ENCODE data around the gene NCKAP1.

GRCh38 chr2:182994228-182994912 is 43.9 kb downstream of the NCKAP1 start:
- TF ChIP-seq PRDM15 (CRISPR knock-in tag; IDR thresholded peaks at IDR 0.05) (no peak), ZBTB43 (CRISPR knock-in tag; IDR thresholded peaks at IDR 0.05) (no peak), ATF1 (CRISPR knock-in tag; IDR thresholded peaks at IDR 0.05) (no peak), GRHL2 (CRISPR knock-in tag; IDR thresholded peaks at IDR 0.05; ENCODE audit: insufficient replicate concordance, severe bottlenecking) (no peak), ESRRA (CRISPR knock-in tag; IDR thresholded peaks at IDR 0.05; ENCODE audit: borderline replicate concordance) (no peak), CREM (CRISPR knock-in tag; IDR thresholded peaks at IDR 0.05) (no peak), CTCF (IDR thresholded peaks at IDR 0.05) (no peak), ZNF423 (CRISPR knock-in tag; IDR thresholded peaks at IDR 0.05) (no peak), RELA (CRISPR knock-in tag; IDR thresholded peaks at IDR 0.05; ENCODE audit: borderline replicate concordance) (no peak), PREB (CRISPR knock-in tag; IDR thresholded peaks at IDR 0.05; ENCODE audit: borderline replicate concordance) (no peak), AFF4 (CRISPR knock-in tag; IDR thresholded peaks at IDR 0.05; ENCODE audit: borderline replicate concordance) (no peak), SMAD3 (CRISPR knock-in tag; IDR thresholded peaks at IDR 0.05; ENCODE audit: borderline replicate concordance) (no peak)

Data from WTC11 (cell line).